ENCODE results near the gene SPACA6. TPM values are rescaled to one million over a fixed set of nuclear protein-coding genes. Genes with fewer than 3 reads are reported as not detected.

Gene SPACA6
- total and polyA plus RNA-seq, 2 of the 8 experiments (the other 6 are each of a cell fraction or from before 2014, with no cell fraction given) = 7.1 to 7.5 TPM

GRCh38 chr19:51724543-51724942 is 31.4 kb downstream of the SPACA6 start:
- CTCF ChIA-PET (ENCODE audit: partially characterized antibody) = interaction anchor here (1.6 to 1.7 kb wide), 2 partner anchors 10 to 53 kb away, joined by 4 to 5 read pairs; no protein-coding TSS in a partner anchor
- no peak overlapping the region for H2BK12ac ChIP-seq (ENCODE audit: low read depth, low read length)
- H3K9me3 ChIP-seq (ENCODE audit: insufficient read depth in 2 of 2, low read depth in 1 of 2, low read length in 1 of 2) = no peaks in the 10 kb centered on the region
- TF ChIP-seq HDAC6 (IDR thresholded peaks at IDR 0.05; ENCODE audit: low read depth, low read length) (no peak), CTCF (IDR thresholded peaks at IDR 0.05; ENCODE audit: control extremely low read depth in 1 of 3, insufficient read depth in 1 of 3, low read depth in 1 of 3, low read length in 3 of 3) (no peak), RAD21 (IDR thresholded peaks at IDR 0.05 in 1 of 2, conservative IDR thresholded peaks at IDR 0.05 in 1 of 2; ENCODE audit: low read depth in 2 of 2, low read length in 2 of 2) (no peak), CTBP2 (IDR thresholded peaks at IDR 0.05; ENCODE audit: borderline replicate concordance, insufficient read depth, insufficient read length, low read length) (no peak), SP4 (IDR thresholded peaks at IDR 0.05; ENCODE audit: low read length) (no peak), CBX5 (IDR thresholded peaks at IDR 0.05; ENCODE audit: low read depth, low read length) (no peak), FOSL1 (IDR thresholded peaks at IDR 0.05; ENCODE audit: insufficient read depth, low read depth, low read length) (no peak), CHD2 (IDR thresholded peaks at IDR 0.05; ENCODE audit: low read length) (no peak), NANOG (IDR thresholded peaks at IDR 0.05; ENCODE audit: insufficient read depth, low read depth, low read length, poor library complexity, severe bottlenecking) (no peak), TCF12 (IDR thresholded peaks at IDR 0.05; ENCODE audit: low read depth, low read length) (no peak), CEBPB (IDR thresholded peaks at IDR 0.05; ENCODE audit: low read depth, low read length) (no peak)

More at GRCh38 chr19:51724543-51724942, 31.4 kb downstream of the SPACA6 start:
- no peak overlapping the region for H3K23ac ChIP-seq (ENCODE audit: insufficient read length)
- FAIRE-seq (no peak), DNase-seq (ENCODE audit: low read depth in 1 of 2, low spot score in 2 of 2) (no peak)
- no peak overlapping the region for H2BK20ac ChIP-seq (ENCODE audit: low read length)
- H3K27me3 ChIP-seq (replicated peaks in 1 of 4; ENCODE audit: control insufficient read depth in 3 of 4, extremely low read depth in 1 of 4, insufficient read depth in 3 of 4, low read length in 3 of 4) = peaks cover 0 to 11% (median 5%) of the 10 kb centered on the region in 4 experiments; a peak in 6 of 7 replicates
- H3K79me1 ChIP-seq (ENCODE audit: low read depth, low read length) = no peaks in the 10 kb centered on the region
- no peak overlapping the region for H3K4ac ChIP-seq (replicated peaks; ENCODE audit: insufficient read length, low read depth, low read length)
- H3K9ac ChIP-seq (replicated peaks in 1 of 4; ENCODE audit: extremely low read depth in 1 of 4, low read depth in 3 of 4, low read length in 3 of 4) = no peak overlapping the region
- H3K23me2 ChIP-seq (ENCODE audit: low read depth, low read length) = peaks cover 3% of the 10 kb centered on the region; the same call in 1 of the 2 replicates
- H2BK5ac ChIP-seq (ENCODE audit: low read depth, low read length) = no peak overlapping the region
- peaks cover 0 to 7% (median 2%) of the 10 kb centered on the region in 4 experiments; a peak in 3 of 7 replicates for H3K4me1 ChIP-seq (replicated peaks in 1 of 4; ENCODE audit: control insufficient read depth in 3 of 4, insufficient read depth in 4 of 4, low read length in 3 of 4)
- no peak overlapping the region for H3K56ac ChIP-seq (replicated peaks; ENCODE audit: insufficient read length, low read depth, low read length)
- no peaks in the 10 kb centered on the region for H3K36me3 ChIP-seq (ENCODE audit: control insufficient read depth in 2 of 4, insufficient read depth in 4 of 4, low read length in 3 of 4)
- POLR2A ChIA-PET (ENCODE audit: partially characterized antibody) = interaction anchor here (0.7 to 0.8 kb wide), 2 partner anchors 22 to 324 kb away, joined by 3 read pairs; partner anchors contain the start of gene ZNF432
- no peak overlapping the region for H3K4me3 ChIP-seq (ENCODE audit: extremely low read depth in 1 of 4, insufficient read depth in 2 of 4, low read depth in 3 of 4, low read length in 4 of 4)
- H4K91ac ChIP-seq (replicated peaks; ENCODE audit: insufficient read length, low read length) = no peak overlapping the region
- H3K4me2 ChIP-seq (ENCODE audit: insufficient read depth in 1 of 2, low read depth in 2 of 2, low read length in 2 of 2) = no peak overlapping the region
- no peak overlapping the region for H4K5ac ChIP-seq (ENCODE audit: insufficient read length, low read depth, low read length)
- no peak overlapping the region for H3K27ac ChIP-seq (ENCODE audit: low read depth, low read length)
- H2AK5ac ChIP-seq (ENCODE audit: low read depth, low read length) = no peak overlapping the region
- H3K79me2 ChIP-seq (ENCODE audit: control insufficient read depth in 1 of 2, insufficient read depth in 2 of 2, low read length in 2 of 2) = no peaks in the 10 kb centered on the region
- H3K14ac ChIP-seq (ENCODE audit: insufficient read length) = no peak overlapping the region
- H4K8ac ChIP-seq (ENCODE audit: extremely low read depth, insufficient read depth, low read length) = peak overlapping the region; percentile 31; the same call in 1 of the 2 replicates
- no peaks in the 10 kb centered on the region for H4K20me1 ChIP-seq (replicated peaks in 1 of 2; ENCODE audit: control insufficient read depth in 1 of 2, insufficient read depth in 2 of 2, low read length in 2 of 2)
- no peak overlapping the region for H2BK120ac ChIP-seq (replicated peaks; ENCODE audit: low read depth, low read length)
- H2AFZ ChIP-seq (ENCODE audit: low read length) = no peak overlapping the region
- H2BK15ac ChIP-seq (ENCODE audit: low read length) = no peak overlapping the region
- no peak overlapping the region for H3K18ac ChIP-seq (ENCODE audit: extremely low read depth, low read length)
- 82% methylated on average over 10 of the region's 15 CpGs; no CpG with 5 or more reads in 1 of the 2 experiments for WGBS, 2 experiments (ENCODE audit: extremely low coverage in 1 of 2, insufficient coverage in 1 of 2, insufficient read length in 1 of 2, insufficient replicate concordance in 2 of 2, low coverage in 1 of 2, low lambda C conversion rate in 2 of 2, missing lambda C conversion rate in 1 of 2)
